ENCODE measurements around the gene RBFOX2. TPM values are rescaled to one million over a fixed set of nuclear protein-coding genes. Genes with fewer than 3 reads are reported as not detected.

Gene RBFOX2
- total and polyA plus RNA-seq, 2 experiments from 2014 or later = 88.8 to 131 TPM

DNA sequence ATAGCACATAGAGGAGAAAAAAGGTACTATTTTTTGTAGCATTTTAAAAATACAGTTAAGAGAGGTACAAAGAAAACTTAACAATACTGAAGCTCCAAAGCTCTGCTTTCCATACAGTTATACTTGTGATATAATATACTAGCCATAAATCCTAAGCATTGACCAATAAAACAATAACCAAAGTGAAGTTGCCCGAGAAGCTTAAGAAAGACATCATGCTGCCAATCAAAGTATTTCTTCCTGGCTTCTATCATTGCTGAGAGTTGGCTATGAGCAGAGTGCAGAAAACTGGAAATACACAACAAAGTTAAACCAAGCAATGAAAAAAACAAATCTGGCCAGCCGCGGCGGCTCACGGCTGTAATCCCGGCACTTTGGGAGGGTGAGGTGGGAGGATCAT, 84.2 kb downstream of the RBFOX2 start:
- peaks cover 7% of the 10 kb centered on the region for H4K20me1 ChIP-seq (replicated peaks; ENCODE audit: insufficient read depth)
- H3F3A ChIP-seq (replicated peaks; ENCODE audit: low read depth) = no peaks in the 10 kb centered on the region

More for the DNA sequence above, 84.2 kb downstream of the RBFOX2 start:
- Mint-ChIP-seq H3K4me3 (no peak overlapping the region), H3K4me1 (no peaks in the 10 kb centered on the region; the same call in 2 of the 3 replicates), H3K36me3 (ENCODE audit: low read depth) (no peaks in the 10 kb centered on the region), H3K27me3 (ENCODE audit: insufficient read depth, low read depth, poor library complexity) (no peaks in the 10 kb centered on the region), H3K9me3 (no peaks in the 10 kb centered on the region), H3K27ac (no peak overlapping the region)
- no peaks in the 10 kb centered on the region for H3K27me3 ChIP-seq (ENCODE audit: insufficient read depth)
- no peaks in the 10 kb centered on the region for H3K4me1 ChIP-seq (ENCODE audit: insufficient read depth)
- H2AFZ ChIP-seq = no peak overlapping the region
- ATAC-seq = no peak
- H3K36me3 ChIP-seq (ENCODE audit: insufficient read depth) = no peaks in the 10 kb centered on the region
- no peak overlapping the region for H3K4me3 ChIP-seq
- no peak for DNase-seq (ENCODE audit: low spot score)
- H3K79me2 ChIP-seq (replicated peaks; ENCODE audit: insufficient read depth) = peaks cover 86% of the 10 kb centered on the region
- no peak for TF ChIP-seq JUNB (IDR thresholded peaks at IDR 0.05; ENCODE audit: unreplicated experiment)
- TF ChIP-seq EZH2phosphoT487 (IDR thresholded peaks at IDR 0.05; ENCODE audit: unreplicated experiment) = no peak
- TF ChIP-seq ZNF462 (CRISPR knock-in tag; IDR thresholded peaks at IDR 0.05) = no peak
- no peak for TF ChIP-seq EZH2 (IDR thresholded peaks at IDR 0.05; ENCODE audit: low read depth, unreplicated experiment)
- TF ChIP-seq, protein P1, sequence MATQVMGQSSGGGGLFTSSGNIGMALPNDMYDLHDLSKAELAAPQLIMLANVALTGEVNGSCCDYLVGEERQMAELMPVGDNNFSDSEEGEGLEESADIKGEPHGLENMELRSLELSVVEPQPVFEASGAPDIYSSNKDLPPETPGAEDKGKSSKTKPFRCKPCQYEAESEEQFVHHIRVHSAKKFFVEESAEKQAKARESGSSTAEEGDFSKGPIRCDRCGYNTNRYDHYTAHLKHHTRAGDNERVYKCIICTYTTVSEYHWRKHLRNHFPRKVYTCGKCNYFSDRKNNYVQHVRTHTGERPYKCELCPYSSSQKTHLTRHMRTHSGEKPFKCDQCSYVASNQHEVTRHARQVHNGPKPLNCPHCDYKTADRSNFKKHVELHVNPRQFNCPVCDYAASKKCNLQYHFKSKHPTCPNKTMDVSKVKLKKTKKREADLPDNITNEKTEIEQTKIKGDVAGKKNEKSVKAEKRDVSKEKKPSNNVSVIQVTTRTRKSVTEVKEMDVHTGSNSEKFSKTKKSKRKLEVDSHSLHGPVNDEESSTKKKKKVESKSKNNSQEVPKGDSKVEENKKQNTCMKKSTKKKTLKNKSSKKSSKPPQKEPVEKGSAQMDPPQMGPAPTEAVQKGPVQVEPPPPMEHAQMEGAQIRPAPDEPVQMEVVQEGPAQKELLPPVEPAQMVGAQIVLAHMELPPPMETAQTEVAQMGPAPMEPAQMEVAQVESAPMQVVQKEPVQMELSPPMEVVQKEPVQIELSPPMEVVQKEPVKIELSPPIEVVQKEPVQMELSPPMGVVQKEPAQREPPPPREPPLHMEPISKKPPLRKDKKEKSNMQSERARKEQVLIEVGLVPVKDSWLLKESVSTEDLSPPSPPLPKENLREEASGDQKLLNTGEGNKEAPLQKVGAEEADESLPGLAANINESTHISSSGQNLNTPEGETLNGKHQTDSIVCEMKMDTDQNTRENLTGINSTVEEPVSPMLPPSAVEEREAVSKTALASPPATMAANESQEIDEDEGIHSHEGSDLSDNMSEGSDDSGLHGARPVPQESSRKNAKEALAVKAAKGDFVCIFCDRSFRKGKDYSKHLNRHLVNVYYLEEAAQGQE (IDR thresholded peaks at IDR 0.05; ENCODE audit: unreplicated experiment) = no peak
- TF ChIP-seq CREB1 (CRISPR knock-in tag; IDR thresholded peaks at IDR 0.05; ENCODE audit: low read depth) = no peak
- no peak for TF ChIP-seq ZNF331 (CRISPR knock-in tag; IDR thresholded peaks at IDR 0.05; ENCODE audit: low read depth)
- no peak for TF ChIP-seq STAT1 (IDR thresholded peaks at IDR 0.05; ENCODE audit: unreplicated experiment)
- TF ChIP-seq ETS1 (IDR thresholded peaks at IDR 0.05) = no peak
- TF ChIP-seq, protein P2, sequence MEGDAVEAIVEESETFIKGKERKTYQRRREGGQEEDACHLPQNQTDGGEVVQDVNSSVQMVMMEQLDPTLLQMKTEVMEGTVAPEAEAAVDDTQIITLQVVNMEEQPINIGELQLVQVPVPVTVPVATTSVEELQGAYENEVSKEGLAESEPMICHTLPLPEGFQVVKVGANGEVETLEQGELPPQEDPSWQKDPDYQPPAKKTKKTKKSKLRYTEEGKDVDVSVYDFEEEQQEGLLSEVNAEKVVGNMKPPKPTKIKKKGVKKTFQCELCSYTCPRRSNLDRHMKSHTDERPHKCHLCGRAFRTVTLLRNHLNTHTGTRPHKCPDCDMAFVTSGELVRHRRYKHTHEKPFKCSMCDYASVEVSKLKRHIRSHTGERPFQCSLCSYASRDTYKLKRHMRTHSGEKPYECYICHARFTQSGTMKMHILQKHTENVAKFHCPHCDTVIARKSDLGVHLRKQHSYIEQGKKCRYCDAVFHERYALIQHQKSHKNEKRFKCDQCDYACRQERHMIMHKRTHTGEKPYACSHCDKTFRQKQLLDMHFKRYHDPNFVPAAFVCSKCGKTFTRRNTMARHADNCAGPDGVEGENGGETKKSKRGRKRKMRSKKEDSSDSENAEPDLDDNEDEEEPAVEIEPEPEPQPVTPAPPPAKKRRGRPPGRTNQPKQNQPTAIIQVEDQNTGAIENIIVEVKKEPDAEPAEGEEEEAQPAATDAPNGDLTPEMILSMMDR (conservative IDR thresholded peaks at IDR 0.05; ENCODE audit: low read depth in 2 of 2) = no peak
- H3K4me2 ChIP-seq = no peak overlapping the region
- H3K9me2 ChIP-seq (ENCODE audit: insufficient read depth) = no peaks in the 10 kb centered on the region
- H3K27ac ChIP-seq (ENCODE audit: low read depth) = no peak overlapping the region

Measured in GM23338 (cell line).